ENCODE measurements around the gene EXOSC10. TPM values are rescaled to one million over a fixed set of nuclear protein-coding genes. Genes with fewer than 3 reads are reported as not detected.

The EXOSC10 gene
- polyA plus RNA-seq, 1 donor (not counting 4 experiments of a cell fraction or from before 2014, with no cell fraction given): 61.2 TPM

DNA sequence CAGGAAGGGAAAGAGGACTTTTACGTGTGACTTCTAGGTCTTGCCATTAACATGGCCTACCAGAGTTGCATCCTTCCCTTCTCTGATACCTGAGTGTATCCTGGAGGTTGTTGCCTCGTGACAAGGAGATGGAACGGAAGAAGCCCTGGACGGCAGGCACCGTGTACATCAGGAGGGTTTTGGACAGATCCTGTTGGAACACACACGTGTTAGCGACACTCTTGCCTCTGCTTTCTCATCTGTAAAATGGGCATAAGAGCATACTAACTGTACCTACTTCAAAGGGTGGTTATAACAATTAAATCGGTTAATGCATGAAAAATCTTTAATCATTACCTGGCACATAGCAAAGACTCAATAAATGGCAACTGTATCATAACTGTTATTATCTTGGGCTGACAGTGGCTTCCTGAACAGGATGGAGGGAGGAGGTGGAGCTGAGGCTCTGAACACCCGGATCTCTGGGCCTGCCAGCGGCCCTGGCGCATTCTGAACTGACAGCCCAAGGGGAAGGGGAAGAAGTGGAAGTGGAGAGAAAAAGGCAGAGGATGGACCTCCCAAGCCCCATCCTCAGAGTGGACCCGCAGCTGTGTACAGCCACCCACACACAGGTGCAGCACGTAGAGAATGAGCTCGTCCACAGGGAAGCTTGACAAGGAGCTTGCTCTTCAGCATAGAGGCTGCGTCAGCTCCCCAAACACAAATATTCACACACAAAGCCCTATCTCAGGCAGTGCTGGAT is 30.2 kb upstream of the EXOSC10 start:
- Histone ChIP-seq H3K36me3 (ENCODE audit: control insufficient read depth in 2 of 2, extremely low read depth in 1 of 2, insufficient read depth in 2 of 2, low read length in 2 of 2) (peaks cover 46% of the 10 kb centered on the region in 2 experiments), H3K4me1 (ENCODE audit: control insufficient read depth, extremely low read depth, insufficient read depth, low read length) (peaks cover 11% of the 10 kb centered on the region), H3K9ac (ENCODE audit: control insufficient read depth, extremely low read depth, insufficient read depth, low read length) (no peak overlapping the region), H3K27ac (ENCODE audit: control insufficient read depth, insufficient read depth, low read length) (no peak overlapping the region), H3K9me1 (ENCODE audit: control insufficient read depth, extremely low read depth, insufficient read depth, low read length) (peaks cover 3% of the 10 kb centered on the region), H3K4me3 (ENCODE audit: control insufficient read depth in 2 of 3, extremely low read depth in 1 of 3, insufficient read depth in 2 of 3, low read depth in 1 of 3, low read length in 3 of 3) (no peak overlapping the region), H3K9me3 (ENCODE audit: control insufficient read depth, low read depth, low read length) (no peaks in the 10 kb centered on the region), H2AFZ (ENCODE audit: control insufficient read depth, low read length) (no peak overlapping the region), H4K20me1 (ENCODE audit: control insufficient read depth, extremely low read depth, insufficient read depth, low read length) (no peaks in the 10 kb centered on the region), H3K27me3 (ENCODE audit: control insufficient read depth, extremely low read depth, insufficient read depth, low read length) (no peaks in the 10 kb centered on the region), H3K79me2 (ENCODE audit: control insufficient read depth, insufficient read depth, low read length) (no peaks in the 10 kb centered on the region), H3K4me2 (ENCODE audit: control insufficient read depth, extremely low read depth, insufficient read depth, low read depth, low read length) (no peak overlapping the region)
- DNase-seq (ENCODE audit: low read depth, low spot score): no peak
- dilution Hi-C loops (cut with MboI; ENCODE audit: extremely low pct_ligation_motif_present, low sequenced_read_pairs): no loop called here
- no peak for FAIRE-seq
- TF ChIP-seq EZH2 (IDR thresholded peaks at IDR 0.05; ENCODE audit: low read length): no peak
- TF ChIP-seq, protein P1, sequence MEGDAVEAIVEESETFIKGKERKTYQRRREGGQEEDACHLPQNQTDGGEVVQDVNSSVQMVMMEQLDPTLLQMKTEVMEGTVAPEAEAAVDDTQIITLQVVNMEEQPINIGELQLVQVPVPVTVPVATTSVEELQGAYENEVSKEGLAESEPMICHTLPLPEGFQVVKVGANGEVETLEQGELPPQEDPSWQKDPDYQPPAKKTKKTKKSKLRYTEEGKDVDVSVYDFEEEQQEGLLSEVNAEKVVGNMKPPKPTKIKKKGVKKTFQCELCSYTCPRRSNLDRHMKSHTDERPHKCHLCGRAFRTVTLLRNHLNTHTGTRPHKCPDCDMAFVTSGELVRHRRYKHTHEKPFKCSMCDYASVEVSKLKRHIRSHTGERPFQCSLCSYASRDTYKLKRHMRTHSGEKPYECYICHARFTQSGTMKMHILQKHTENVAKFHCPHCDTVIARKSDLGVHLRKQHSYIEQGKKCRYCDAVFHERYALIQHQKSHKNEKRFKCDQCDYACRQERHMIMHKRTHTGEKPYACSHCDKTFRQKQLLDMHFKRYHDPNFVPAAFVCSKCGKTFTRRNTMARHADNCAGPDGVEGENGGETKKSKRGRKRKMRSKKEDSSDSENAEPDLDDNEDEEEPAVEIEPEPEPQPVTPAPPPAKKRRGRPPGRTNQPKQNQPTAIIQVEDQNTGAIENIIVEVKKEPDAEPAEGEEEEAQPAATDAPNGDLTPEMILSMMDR (optimal IDR thresholded peaks at IDR 0.05 in 1 of 3, IDR thresholded peaks at IDR 0.05 in 1 of 3, conservative IDR thresholded peaks at IDR 0.05 in 1 of 3; ENCODE audit: extremely low read depth in 1 of 3, insufficient read depth in 2 of 3, low read length in 3 of 3): no peak

DNA sequence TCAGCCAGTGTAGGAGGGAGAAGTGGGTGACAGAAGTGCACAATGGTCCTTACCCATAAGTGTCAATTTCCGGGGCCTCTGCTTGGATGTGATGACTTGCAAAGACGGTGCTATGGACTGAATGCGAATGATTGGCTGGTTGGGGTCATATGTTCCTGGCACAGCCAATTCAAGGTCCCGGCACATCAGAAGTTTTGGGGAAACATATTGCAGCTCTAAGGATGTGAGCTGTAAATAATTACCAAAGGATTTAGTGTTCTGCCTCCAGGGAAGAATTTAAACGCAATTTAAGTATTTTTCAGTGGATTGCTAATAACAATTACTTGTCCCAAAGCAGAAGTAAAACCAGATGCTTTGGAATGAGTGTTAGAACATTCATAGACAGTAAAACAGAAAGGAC is 26.9 kb upstream of the EXOSC10 start:
- H3K79me2 ChIP-seq (ENCODE audit: control insufficient read depth, insufficient read depth, low read length): no peaks in the 10 kb centered on the region
- no peaks in the 10 kb centered on the region for H3K4me1 ChIP-seq (ENCODE audit: control insufficient read depth, extremely low read depth, insufficient read depth, low read length)
- peaks cover 44 to 46% of the 10 kb centered on the region in 2 experiments for H3K36me3 ChIP-seq (ENCODE audit: control insufficient read depth in 2 of 2, extremely low read depth in 1 of 2, insufficient read depth in 2 of 2, low read length in 2 of 2)
- no peak for DNase-seq (ENCODE audit: low read depth, low spot score)
- no peak overlapping the region for H3K4me3 ChIP-seq (ENCODE audit: control insufficient read depth in 2 of 3, extremely low read depth in 1 of 3, insufficient read depth in 2 of 3, low read depth in 1 of 3, low read length in 3 of 3)
- H3K9ac ChIP-seq (ENCODE audit: control insufficient read depth, extremely low read depth, insufficient read depth, low read length): no peak overlapping the region
- no peak overlapping the region for H3K27ac ChIP-seq (ENCODE audit: control insufficient read depth, insufficient read depth, low read length)
- no peaks in the 10 kb centered on the region for H3K27me3 ChIP-seq (ENCODE audit: control insufficient read depth, extremely low read depth, insufficient read depth, low read length)
- no peaks in the 10 kb centered on the region for H3K9me3 ChIP-seq (ENCODE audit: control insufficient read depth, low read depth, low read length)
- H2AFZ ChIP-seq (ENCODE audit: control insufficient read depth, low read length): no peak overlapping the region
- no peaks in the 10 kb centered on the region for H3K9me1 ChIP-seq (ENCODE audit: control insufficient read depth, extremely low read depth, insufficient read depth, low read length)
- TF ChIP-seq, protein P1 (optimal IDR thresholded peaks at IDR 0.05 in 1 of 3, IDR thresholded peaks at IDR 0.05 in 1 of 3, conservative IDR thresholded peaks at IDR 0.05 in 1 of 3; ENCODE audit: extremely low read depth in 1 of 3, insufficient read depth in 2 of 3, low read length in 3 of 3): no peak
- TF ChIP-seq EZH2 (IDR thresholded peaks at IDR 0.05; ENCODE audit: low read length): no peak
- no peak overlapping the region for H3K4me2 ChIP-seq (ENCODE audit: control insufficient read depth, extremely low read depth, insufficient read depth, low read depth, low read length)
- FAIRE-seq: no peak
- no peaks in the 10 kb centered on the region for H4K20me1 ChIP-seq (ENCODE audit: control insufficient read depth, extremely low read depth, insufficient read depth, low read length)
- dilution Hi-C loops (cut with MboI; ENCODE audit: extremely low pct_ligation_motif_present, low sequenced_read_pairs): no loop called here

Measured in keratinocyte (primary cell).